Loucy (cell line): Measurements from ENCODE around the gene FAXDC2.

ENCODE experiments used
- EZH2phosphoT487 ChIP-seq: fragments of 200-600 bp; IDR thresholded peaks from 2 replicates; pipeline ENCODE4 v1.6.1; 2018; ENCODE audit warnings: antibody characterized with exemption, mild to moderate bottlenecking, moderate library complexity, borderline replicate concordance
- TF ChIP-seq, protein P1 (sequence below): fragments of 200-600 bp; sonication (generic); conservative IDR thresholded peaks from 2 replicates; pipeline ENCODE4 v1.5.1; 2014; ENCODE audit warnings: mild to moderate bottlenecking, antibody characterized with exemption, low read length

DNA sequence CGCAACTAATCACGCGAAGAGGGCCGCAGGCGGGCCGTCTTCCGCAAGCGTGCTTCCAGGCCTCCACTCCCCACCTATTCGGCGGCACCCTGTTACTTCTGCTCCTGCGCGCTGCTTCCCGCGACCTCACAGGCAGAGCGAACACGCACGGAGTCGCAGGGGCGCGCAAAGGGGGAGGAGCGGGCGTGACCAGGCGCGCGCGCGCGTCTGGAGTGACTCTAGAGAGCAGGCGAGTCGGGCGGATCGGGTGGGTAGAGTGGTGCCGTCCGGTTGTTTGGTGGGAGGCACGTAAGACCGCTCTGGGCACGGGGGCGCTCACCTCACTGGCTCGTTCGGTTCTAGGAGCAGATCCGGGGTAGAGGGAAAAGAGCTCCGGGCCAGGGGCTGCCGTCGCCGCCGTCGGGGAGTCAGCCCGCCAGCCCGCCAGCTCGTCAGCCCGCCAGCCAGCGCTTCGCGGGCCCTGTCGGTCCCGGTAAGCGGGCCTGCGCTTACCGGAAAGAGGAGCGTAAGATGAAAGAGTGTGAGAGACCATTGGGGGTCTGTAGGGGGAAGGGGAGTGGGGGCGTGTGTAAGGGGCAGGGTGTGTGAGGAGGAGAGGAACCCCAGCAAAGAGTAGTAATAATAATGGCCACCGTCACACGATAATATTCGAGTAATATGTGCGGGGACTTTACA lies 8.0 kb upstream of the FAXDC2 start, which contains the start of gene CNOT8:
- TF ChIP-seq, protein P1, sequence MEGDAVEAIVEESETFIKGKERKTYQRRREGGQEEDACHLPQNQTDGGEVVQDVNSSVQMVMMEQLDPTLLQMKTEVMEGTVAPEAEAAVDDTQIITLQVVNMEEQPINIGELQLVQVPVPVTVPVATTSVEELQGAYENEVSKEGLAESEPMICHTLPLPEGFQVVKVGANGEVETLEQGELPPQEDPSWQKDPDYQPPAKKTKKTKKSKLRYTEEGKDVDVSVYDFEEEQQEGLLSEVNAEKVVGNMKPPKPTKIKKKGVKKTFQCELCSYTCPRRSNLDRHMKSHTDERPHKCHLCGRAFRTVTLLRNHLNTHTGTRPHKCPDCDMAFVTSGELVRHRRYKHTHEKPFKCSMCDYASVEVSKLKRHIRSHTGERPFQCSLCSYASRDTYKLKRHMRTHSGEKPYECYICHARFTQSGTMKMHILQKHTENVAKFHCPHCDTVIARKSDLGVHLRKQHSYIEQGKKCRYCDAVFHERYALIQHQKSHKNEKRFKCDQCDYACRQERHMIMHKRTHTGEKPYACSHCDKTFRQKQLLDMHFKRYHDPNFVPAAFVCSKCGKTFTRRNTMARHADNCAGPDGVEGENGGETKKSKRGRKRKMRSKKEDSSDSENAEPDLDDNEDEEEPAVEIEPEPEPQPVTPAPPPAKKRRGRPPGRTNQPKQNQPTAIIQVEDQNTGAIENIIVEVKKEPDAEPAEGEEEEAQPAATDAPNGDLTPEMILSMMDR = no peak
- TF ChIP-seq EZH2phosphoT487 = no peak
